Right kidney (tissue), 1 donor: ENCODE results near the gene CELF1.
"Not testable (repeated sequence)": the region's sequence is repeated elsewhere in the genome, so short reads cannot be mapped to it uniquely, and the experiment has no call there.

ENCODE experiments used
- DNase-seq: peaks from one replicate; pipeline ENCODE4 v3.0.0-alpha.2; 2016

Gene CELF1

GRCh38 chr11:47539681-47540039, 13.3 kb downstream of the CELF1 start:
- no peak for DNase-seq

DNA sequence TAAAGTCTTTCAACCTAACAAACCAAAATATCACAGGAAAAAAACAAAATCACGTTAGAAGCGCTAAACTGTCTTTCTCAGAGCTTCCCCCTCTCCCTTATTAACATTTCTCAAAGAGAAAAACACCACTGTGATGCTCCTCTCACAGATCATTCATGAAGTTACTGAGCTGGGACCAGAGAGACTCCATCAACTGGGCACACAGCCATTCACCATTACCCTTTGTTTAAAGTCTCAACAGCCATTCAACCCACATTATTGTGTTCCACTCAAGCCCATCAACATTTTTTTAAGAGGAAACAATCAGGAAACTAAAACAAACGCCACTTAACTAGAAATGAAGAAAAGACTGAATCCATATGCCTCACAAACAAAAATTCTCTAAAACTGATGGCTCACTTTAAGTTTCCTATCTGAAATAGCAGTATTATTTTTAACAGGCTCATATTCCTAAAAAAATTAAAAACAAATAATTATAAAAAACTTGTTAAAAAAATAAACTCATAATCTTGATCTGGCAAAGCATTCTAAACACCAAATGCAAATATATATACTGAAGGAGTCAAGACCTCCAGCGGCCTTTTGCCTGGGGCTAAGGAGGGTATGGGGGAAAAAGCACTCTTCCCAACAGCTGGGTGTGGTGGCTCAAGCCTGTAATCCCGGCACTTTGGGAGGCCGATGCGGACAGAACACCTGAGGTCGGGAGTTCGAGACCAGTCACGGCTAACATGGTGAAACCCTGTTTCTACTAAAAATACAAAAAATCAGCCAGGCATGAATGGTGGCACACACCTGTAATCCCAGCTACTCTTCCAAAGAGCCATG, 14.0 kb downstream of the CELF1 start:
- DNase-seq, result no peak

DNA sequence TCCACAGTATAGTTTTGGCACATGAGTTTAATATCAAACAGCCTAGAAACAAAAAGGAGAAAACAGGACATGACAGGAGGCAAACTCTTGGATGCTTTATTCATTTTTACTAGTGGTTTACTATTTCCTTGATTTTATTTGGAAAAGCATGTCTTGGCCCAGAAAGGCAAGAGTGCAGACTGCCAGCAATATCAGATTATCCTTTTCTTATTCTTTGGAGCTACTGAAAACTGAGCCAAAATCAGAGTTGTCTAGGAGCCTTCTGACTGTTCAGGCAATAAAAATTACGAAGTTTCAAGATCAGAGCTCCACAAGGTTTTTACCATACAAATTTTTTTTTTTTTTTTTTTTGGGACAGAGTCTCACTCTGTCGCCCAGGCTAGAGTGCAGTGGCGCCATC, 16.0 kb downstream of the CELF1 start:
- DNase-seq, result no peak

DNA sequence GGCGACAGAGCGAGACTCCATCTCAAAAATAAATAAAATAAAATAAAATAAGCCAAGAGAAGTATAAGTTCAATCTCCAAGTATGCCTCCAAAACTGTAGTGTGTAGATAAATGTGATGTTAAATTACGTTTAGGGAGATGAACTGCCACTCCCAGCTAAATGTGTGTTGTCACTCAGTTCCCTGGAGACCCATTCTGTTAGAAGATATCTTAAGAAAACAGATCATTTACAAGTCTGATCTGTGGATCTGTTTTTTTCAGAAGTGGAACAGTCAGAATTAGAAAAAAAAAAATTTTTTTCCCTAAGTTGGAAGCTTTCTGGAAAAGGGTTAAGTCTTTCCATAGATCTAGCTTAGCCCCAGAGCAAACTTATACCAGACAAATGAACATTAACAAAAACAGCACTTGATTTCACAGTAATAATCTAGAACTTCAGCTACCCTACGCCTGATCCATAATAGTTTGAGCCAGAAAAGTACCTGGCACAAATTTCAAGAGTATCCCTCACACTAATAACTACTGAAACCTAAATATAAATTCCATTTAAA, 18.2 kb downstream of the CELF1 start:
- no peak for DNase-seq

- DNase-seq, result no peak
Measured at GRCh38 chr11:47533690-47534151, 19.2 kb downstream of the CELF1 start.

GRCh38 chr11:47532597-47533213, 20.2 kb downstream of the CELF1 start:
- no peak for DNase-seq

DNA sequence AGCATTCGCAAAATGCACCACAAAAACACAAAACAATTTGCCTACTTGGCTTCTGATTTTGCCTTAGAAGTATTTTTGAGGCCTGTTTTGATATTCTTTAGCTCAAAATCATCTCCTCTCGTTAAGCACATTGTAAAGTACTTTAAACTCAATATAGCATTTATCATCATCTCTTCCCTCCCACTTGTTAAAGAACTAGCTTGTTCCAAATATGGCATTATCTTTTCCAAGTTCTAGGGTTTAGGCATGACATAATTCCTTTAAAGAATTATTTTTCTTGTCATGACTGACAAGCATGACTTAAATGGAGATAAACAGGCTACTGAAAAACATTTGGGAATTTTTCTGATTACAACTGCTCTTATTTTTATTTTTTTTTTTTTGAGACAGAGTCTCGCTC, 21.3 kb downstream of the CELF1 start:
- DNase-seq, result no peak

DNA sequence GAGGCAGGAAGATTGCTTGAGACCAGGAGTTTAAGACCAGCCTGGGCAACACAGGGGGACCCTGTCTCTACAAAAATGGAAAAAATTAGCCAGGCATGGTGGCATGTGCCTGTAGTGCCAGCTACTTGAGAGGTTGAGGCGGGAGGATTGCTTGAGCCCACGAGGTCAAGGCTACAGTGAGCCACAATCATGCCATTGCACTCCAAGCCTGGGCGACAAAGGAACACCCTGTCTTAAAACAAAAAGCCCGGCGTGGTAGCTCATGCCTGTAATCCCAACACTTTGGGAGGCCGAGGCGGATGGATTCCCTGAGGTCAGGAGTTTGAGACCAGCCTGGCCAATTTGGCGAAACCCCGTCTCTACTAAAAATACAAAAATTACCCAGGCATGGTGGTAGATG, 22.2 kb downstream of the CELF1 start:
- DNase-seq, result not testable (repeated sequence)

DNA sequence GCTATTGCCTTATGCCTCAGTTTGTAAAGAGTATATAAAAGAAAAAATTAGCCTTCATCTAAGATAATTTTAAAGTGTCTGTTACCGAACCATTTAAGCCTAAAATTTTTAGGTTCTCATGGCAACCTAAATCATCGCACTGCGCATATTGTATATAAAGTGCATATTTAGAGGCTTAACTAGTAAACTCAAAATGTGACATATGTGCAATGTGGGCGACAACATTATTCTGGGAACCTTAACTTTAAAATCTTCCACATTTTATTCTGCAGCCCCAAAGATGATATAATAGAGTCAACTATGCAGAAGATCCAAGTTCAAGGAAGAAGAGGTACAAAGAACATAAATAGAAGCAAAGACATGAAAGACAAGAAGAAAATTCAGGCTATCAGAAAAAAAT, 23.0 kb downstream of the CELF1 start:
- no peak for DNase-seq

GRCh38 chr11:47527186-47527585, 25.7 kb downstream of the CELF1 start:
- DNase-seq, result no peak

DNA sequence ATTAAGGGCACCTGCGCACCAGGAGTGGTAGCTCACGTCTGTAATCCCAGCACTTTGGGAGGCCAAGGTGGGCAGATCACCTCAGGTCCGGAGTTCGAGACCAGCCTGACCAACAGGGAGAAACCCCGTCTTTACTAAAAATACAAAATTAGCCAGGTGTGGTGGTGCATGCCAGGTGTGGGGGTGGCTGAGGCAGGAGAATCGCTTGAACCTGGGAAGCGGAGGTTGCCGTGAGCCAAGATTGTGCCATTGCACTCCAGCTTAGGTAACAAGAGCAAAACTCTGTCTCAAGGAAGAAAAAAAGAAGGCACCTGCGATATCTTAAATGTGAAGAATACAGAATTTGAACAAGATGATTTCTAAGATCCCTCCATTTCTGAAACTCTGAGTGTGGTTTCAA, 26.9 kb downstream of the CELF1 start:
- not testable (repeated sequence) for DNase-seq

- no peak for DNase-seq
Measured at GRCh38 chr11:47524291-47524874, 28.5 kb downstream of the CELF1 start.

DNA sequence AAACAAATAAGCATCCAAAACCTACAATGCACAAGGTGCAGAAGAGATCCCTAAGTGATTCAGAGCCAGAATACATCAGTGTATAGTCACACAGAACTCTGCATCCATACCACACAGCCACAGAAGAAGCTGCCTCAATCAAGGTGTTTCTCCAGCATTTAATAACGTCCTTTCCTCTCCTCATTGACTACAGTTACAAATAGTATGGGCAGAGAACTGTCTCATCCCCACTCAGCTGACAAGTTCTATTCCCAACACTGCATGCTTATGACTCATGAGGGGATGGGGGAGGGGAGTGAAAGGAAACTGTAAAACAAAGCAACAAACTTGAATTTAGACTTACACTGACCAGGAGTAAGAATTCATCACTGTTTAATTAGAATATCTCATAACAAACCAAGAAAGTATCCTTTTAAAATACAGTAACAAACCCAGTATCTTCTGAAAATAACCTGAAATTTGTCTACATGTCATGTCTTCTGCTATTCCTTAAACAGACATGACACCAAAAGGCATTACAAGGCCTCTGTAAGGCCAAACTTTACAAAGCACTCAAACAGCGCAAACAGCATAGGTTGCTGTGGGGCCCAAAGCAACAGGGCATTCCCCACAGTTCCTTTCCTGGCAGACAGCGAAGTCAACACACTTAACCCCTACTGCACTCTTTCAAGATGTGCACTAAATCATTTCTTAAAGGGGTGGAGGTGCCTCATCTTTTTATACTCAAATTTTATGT, 29.3 kb downstream of the CELF1 start:
- DNase-seq, result no peak

- no peak for DNase-seq
Measured at GRCh38 chr11:47518212-47518964, 34.5 kb downstream of the CELF1 start.

- no peak for DNase-seq
Measured at GRCh38 chr11:47516984-47517853, 35.7 kb downstream of the CELF1 start.

DNA sequence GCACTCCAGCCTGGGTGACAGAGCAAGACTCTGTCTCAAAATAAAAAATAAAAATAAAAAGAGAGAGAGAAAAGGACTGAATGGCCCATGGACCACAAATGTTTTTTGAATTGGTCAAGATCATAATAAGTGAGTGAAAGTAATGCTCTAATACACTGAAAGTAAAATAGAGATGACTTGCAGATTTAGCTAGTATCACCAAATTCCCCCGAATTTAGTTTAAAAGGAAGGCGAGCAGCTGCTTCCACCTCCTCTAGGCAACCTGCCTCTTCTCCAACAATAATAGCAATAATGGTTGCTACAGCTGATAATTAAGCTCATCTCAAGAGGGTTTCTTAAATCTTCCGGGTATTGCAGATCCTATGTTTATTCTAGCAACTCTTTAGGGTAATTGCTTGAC, 36.8 kb downstream of the CELF1 start:
- no peak for DNase-seq

DNA sequence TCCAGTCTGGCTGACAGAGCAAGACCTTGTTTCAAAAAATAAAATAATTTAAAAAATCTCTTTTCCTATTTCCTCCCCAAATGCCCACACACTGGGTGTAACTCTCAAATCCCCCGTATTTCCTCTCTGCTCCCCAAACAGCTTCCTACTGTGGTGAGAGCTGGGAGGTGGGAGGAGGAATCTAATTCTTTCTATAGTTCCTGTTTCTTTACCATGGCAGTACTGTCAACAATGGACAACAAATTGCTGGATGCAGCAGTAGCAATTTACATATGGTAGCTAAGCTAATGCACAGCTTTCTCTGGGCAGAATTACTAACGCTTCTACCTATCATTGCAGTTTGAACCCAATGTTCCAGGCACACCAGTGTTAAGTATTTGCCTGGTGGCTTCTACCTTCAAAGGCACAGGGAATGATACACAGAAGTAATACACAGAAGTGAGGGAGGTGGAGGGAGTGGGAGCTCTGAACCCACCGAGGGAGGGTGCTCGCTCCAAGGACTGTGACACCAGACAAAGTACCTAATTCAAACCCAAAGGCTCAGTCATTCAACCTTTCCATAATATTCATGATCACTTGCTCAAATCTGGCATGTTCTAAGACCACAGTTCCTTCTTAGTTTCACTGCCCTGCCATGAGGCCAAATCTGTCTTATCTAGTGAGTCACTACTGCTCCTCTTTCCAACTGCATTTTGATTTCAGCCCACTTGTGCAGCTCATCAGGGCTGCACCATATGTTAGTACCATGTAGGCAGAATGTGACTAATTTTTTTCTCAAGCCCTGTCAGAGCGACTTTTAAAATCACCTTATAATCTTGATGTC, 37.9 kb downstream of the CELF1 start:
- DNase-seq, result no peak

DNA sequence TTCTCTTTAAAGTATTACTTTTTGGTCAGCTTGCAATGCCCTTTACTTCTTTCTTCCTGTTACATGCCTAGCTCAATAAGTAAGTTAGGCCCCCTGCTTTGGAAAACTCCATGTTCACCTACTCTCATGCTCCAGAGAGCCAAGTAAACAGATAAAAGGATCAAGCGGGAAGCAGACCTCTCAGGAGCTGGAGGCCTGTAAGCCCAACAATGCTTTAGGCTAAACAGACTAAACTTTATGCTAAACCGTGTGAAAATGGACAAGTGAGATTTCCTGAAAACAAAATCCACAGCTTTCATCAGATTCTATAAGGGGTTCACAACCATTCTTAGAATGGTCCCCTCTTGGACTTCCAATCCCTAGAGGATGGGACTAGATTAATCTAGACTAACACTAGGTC, 40.2 kb downstream of the CELF1 start:
- no peak for DNase-seq

- no peak for DNase-seq
Measured at GRCh38 chr11:47511917-47512316, 41.0 kb downstream of the CELF1 start.

- DNase-seq, result no peak
Measured at GRCh38 chr11:47510209-47510608, 42.7 kb downstream of the CELF1 start.
